Posterior cingulate gyrus (tissue), 11 donors: ENCODE results near the gene CDK6.

ENCODE experiments used
- DNase-seq, 10 donors: peaks; one replicate each; pipeline versions ENCODE4 v3.0.0 to v3.0.0-alpha.2; 2020 to 2021; ENCODE audit warnings: mixed read lengths in 3 of 10
- intact Hi-C: fragments of 100-400 bp; cut with DNase I; formaldehyde crosslinking; loops from one replicate; pipeline ENCODE4 v1.15.1; 2023

CDK6 gene

GRCh38 chr7:92830532-92831110 lies 5.8 kb downstream of the CDK6 start:
- intact Hi-C loops: loop anchor here (5.0 to 10.0 kb wide), 3 partner anchors 48 to 224 kb away; no protein-coding TSS in a partner anchor
- no peak for DNase-seq

GRCh38 chr7:92830027-92830426 lies 6.3 kb downstream of the CDK6 start:
- DNase-seq: no peak
- intact Hi-C loops: loop anchor here (5.0 to 10.0 kb wide), 3 partner anchors 48 to 225 kb away; no protein-coding TSS in a partner anchor

- intact Hi-C loops: no loop called here
- no peak for DNase-seq
Measured at GRCh38 chr7:92827464-92828120, 8.8 kb downstream of the CDK6 start.

GRCh38 chr7:92826258-92826938 lies 10.0 kb downstream of the CDK6 start:
- no peak for DNase-seq
- intact Hi-C loops: no loop called here

- intact Hi-C loops: no loop called here
- no peak for DNase-seq
Measured at GRCh38 chr7:92824901-92825480, 11.4 kb downstream of the CDK6 start.

GRCh38 chr7:92824450-92824849 lies 11.9 kb downstream of the CDK6 start:
- DNase-seq: no peak
- intact Hi-C loops: no loop called here

- intact Hi-C loops: no loop called here
- no peak for DNase-seq
Measured at GRCh38 chr7:92823042-92823441, 13.3 kb downstream of the CDK6 start.

GRCh38 chr7:92820191-92820590 lies 16.2 kb downstream of the CDK6 start:
- intact Hi-C loops: no loop called here
- no peak for DNase-seq

- intact Hi-C loops: no loop called here
Measured at GRCh38 chr7:92817398-92817797, 19.0 kb downstream of the CDK6 start.

GRCh38 chr7:92815412-92815811 lies 21.0 kb downstream of the CDK6 start:
- DNase-seq: no peak
- intact Hi-C loops: no loop called here

More at GRCh38 chr7:92817398-92817797, 19.0 kb downstream of the CDK6 start:
- no peak for DNase-seq

- intact Hi-C loops: no loop called here
- no peak for DNase-seq
Measured at GRCh38 chr7:92813390-92814024, 22.9 kb downstream of the CDK6 start.

- DNase-seq: no peak
- intact Hi-C loops: no loop called here
Measured at GRCh38 chr7:92811158-92811557, 25.2 kb downstream of the CDK6 start.

GRCh38 chr7:92809760-92810573 lies 26.4 kb downstream of the CDK6 start:
- peak in 3 of 10 donors; percentile 15 to 51 (median 39) for DNase-seq
- intact Hi-C loops: no loop called here

GRCh38 chr7:92809397-92809759 lies 27.0 kb downstream of the CDK6 start:
- intact Hi-C loops: no loop called here

GRCh38 chr7:92808635-92809034 lies 27.7 kb downstream of the CDK6 start:
- no peak for DNase-seq
- intact Hi-C loops: no loop called here

More at GRCh38 chr7:92809397-92809759, 27.0 kb downstream of the CDK6 start:
- DNase-seq: no peak

GRCh38 chr7:92808006-92808405 lies 28.4 kb downstream of the CDK6 start:
- intact Hi-C loops: no loop called here
- DNase-seq: no peak

GRCh38 chr7:92806496-92806895 lies 29.9 kb downstream of the CDK6 start:
- DNase-seq: no peak
- intact Hi-C loops: no loop called here

- intact Hi-C loops: no loop called here
- no peak for DNase-seq
Measured at GRCh38 chr7:92802406-92802805, 34.0 kb downstream of the CDK6 start.

GRCh38 chr7:92799446-92800211 lies 36.7 kb downstream of the CDK6 start:
- DNase-seq: peak in 1 of 10 donors; percentile 29
- intact Hi-C loops: no loop called here
